Vagina (tissue), 2 donors: Measurements from ENCODE around the gene TBC1D22A.
"Not testable (repeated sequence)": the region's sequence is repeated elsewhere in the genome, so short reads cannot be mapped to it uniquely, and the experiment has no call there.

Experiments
- POLR2A ChIP-seq, 2 donors: fragments of 450-650 bp; IDR thresholded peaks; one replicate each; pipeline ENCODE4 v1.6.1; 2017; ENCODE audit warnings: antibody characterized with exemption in 2 of 2, mild to moderate bottlenecking in 2 of 2, moderate library complexity in 2 of 2
- POLR2AphosphoS5 ChIP-seq, 2 donors: sonication (generic); formaldehyde crosslinking; IDR thresholded peaks; one replicate each; pipeline ENCODE4 v1.9.0; 2017; ENCODE audit warnings: antibody characterized with exemption in 2 of 2, mild to moderate bottlenecking in 2 of 2, low read depth in 1 of 2; ENCODE audit not compliant: insufficient read depth in 1 of 2
- TF ChIP-seq, protein P1 (sequence below), 3 experiments: fragments of 450-650 bp in 2 of 3; fragments of 200-600 bp in 1 of 3; sonication (generic) in 1 of 3; IDR thresholded peaks; one replicate each; pipeline ENCODE4 v1.5.1; 2017 to 2019; ENCODE audit warnings: antibody characterized with exemption in 3 of 3, mild to moderate bottlenecking in 2 of 3, moderate library complexity in 2 of 3

- TF ChIP-seq, protein P1, sequence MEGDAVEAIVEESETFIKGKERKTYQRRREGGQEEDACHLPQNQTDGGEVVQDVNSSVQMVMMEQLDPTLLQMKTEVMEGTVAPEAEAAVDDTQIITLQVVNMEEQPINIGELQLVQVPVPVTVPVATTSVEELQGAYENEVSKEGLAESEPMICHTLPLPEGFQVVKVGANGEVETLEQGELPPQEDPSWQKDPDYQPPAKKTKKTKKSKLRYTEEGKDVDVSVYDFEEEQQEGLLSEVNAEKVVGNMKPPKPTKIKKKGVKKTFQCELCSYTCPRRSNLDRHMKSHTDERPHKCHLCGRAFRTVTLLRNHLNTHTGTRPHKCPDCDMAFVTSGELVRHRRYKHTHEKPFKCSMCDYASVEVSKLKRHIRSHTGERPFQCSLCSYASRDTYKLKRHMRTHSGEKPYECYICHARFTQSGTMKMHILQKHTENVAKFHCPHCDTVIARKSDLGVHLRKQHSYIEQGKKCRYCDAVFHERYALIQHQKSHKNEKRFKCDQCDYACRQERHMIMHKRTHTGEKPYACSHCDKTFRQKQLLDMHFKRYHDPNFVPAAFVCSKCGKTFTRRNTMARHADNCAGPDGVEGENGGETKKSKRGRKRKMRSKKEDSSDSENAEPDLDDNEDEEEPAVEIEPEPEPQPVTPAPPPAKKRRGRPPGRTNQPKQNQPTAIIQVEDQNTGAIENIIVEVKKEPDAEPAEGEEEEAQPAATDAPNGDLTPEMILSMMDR (IDR thresholded peaks at IDR 0.05) = not testable (repeated sequence)
- TF ChIP-seq POLR2AphosphoS5 (IDR thresholded peaks at IDR 0.05; ENCODE audit: insufficient read depth in 1 of 2, low read depth in 1 of 2); POLR2A (IDR thresholded peaks at IDR 0.05): not testable (repeated sequence)
These were observed 28.2 kb upstream of the TBC1D22A start for GRCh38 chr22:46734213-46734722.
